GM19468 (cell line): Measurements from ENCODE around the gene NEMP2.
A peak's percentile ranks its signal among the peaks of the same experiment; 100 is the strongest.
"Not testable (repeated sequence)": the region's sequence is repeated elsewhere in the genome, so short reads cannot be mapped to it uniquely, and the experiment has no call there.

Source experiments
- ATAC-seq: cut with Tn5 transposase; IDR thresholded peaks from one replicate; pipeline ENCODE4 v1.9.1; 2021; ENCODE audit warnings: mild to moderate bottlenecking, moderate library complexity, moderate number of reproducible peaks; ENCODE audit not compliant: unreplicated experiment; ENCODE audit errors: extremely low read depth

The NEMP2 gene

DNA sequence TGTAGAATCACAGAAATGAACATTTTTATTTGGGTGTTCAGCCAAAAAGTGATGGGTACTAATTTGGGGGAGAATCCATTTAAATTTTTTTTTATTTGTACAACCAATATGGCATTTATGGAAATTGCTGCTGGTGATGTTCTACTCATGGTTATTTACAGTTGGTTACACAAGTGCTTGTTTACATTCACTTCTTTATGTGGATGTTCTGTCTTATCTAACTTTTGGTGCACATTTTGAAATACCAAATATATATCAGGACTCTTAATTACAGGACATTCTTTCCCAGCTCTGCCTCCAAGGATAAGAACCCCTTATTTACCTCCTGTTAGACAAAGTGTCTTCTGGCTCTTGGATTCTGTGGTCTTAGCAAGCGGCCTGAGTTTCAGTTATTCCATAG is 35.2 kb downstream of the NEMP2 start:
- no peak for ATAC-seq

- no peak for ATAC-seq
These were observed 37.1 kb downstream of the NEMP2 start for GRCh38 chr2:190497428-190497827.

DNA sequence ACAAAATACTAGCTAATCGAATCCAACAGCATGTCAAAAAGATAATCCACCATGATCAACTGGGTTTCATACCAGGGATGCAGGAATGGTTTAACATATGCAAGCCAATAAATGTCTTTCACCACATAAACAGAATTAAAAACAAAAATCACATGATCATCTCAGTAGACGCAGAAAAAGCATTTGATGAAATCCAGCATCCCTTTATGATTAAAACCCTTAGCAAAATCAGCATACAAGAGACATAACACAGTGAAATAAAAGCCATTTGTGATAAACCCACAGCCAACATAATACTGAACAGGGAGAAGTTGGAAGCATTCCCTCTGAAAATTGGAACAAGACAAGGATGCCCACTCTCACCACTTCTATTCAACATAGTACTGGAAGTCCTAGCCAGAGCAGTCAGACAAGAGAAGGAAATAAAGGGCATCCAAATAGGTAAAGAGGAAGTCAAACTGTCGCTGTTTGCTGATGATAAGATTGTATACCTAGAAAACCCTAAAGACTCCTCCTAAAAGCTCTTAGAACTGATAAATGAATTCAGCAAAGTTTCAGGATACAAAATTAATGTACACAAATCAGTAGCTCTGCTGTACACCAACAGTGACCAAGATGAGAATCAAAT is 39.8 kb downstream of the NEMP2 start:
- not testable (repeated sequence) for ATAC-seq

DNA sequence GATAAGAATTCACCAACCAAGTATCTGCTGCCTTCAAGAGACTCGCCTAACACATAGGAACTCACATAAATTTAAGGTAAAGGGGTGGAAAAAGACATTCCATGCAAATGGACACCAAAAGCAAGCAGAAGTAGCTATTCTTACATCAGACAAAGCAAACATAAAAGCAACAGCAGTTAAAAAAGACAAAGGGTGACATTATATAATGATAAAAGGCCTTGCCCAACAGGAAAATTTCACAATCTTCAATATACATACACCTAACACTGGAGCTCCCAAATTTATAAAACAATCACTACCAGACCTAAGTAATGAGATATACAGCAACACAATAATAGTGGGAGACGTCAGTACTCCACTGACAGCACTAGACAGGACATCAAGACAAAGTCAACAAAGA is 41.4 kb downstream of the NEMP2 start:
- ATAC-seq, result no peak

GRCh38 chr2:190490502-190490901 is 44.0 kb downstream of the NEMP2 start:
- no peak for ATAC-seq

DNA sequence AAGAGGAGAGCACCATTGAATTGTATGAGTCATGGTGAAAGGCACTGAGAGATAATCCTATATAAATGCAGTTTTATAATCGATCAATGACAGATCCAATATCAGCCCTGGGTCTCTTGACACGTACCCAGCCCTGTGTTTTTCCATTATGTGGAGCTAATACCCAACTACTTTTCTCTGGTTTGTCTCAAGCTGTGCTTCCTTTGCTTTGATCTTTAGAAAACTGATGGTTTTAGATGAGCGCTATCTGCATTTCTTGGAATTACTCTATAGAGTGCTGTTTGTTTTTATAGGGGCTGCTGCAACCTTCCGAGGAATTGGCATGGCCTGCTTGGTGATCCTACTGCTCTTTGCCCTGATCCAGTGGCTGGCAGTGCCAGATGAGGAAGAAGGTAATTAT is 45.0 kb downstream of the NEMP2 start:
- ATAC-seq, result no peak

DNA sequence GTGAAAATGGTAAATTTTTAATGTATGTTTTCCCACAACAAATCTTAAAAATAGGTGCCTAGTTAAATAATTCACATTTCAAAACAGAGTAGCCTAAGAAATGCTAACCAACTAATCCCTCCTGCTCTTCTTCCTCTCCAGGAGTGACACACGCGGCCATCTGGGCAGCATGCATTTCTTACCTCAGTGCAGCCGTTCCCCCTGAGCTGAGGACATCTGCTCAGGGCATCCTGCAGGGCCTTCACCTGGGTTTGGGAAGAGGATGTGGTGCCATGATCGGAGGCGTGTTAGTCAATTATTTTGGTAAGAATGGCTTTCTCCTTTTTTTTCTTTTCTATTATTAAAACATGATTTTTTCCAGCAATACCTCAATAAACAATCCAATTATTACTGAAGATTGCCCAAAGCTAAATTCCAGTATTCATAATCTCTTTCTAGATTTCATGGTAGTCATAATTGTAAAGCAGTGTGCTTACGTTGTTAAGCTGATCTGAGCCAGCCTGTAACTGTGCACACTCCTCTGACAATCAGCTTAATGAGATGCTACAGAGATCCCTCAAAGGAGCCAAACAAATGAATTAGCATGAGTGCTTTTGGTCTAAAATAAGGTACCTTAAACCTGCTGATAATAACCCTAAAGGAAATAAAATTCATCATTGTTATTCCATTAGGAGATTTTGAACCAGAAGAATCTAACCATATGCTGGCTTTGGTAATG is 45.8 kb downstream of the NEMP2 start:
- no peak for ATAC-seq

GRCh38 chr2:190486037-190486623 is 48.4 kb downstream of the NEMP2 start:
- no peak for ATAC-seq

- ATAC-seq, result no peak
These were observed 52.1 kb downstream of the NEMP2 start for GRCh38 chr2:190482451-190482850.

- no peak for ATAC-seq
These were observed 53.2 kb downstream of the NEMP2 start for GRCh38 chr2:190481339-190481738.

DNA sequence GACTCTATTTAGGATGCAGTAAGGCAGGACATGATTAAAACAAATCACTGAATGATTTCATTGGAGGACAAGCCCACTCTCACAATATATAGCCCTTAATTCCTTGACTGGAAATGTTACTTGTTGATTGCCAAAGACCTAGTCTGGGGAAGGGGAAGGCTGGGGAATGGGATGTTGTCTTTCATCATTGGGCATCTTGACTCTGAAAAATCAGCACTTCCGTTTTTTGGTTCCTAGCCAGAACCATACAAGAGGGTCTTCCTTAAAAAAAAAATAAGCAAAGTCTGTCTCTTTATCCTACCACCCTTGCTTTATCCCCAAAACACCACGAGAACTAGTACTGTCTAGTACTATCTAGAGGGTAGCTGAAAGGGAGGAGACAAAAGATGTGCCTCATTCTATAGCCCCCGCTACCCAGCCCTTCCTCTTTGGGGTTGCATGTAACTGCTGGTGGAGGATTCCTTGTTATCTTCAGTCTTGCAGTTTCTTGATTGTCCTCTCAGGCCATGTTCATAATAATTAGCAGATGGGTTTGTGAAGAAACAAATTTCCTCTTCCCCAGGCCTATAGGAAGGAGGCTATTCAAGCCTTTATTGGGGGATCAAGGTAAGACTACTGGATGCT is 55.8 kb downstream of the NEMP2 start:
- ATAC-seq, result no peak

GRCh38 chr2:190477661-190478454 is 56.7 kb downstream of the NEMP2 start:
- ATAC-seq, result no peak

- ATAC-seq, result no peak
These were observed 64.2 kb downstream of the NEMP2 start for GRCh38 chr2:190470256-190470826.

- ATAC-seq, result no peak
These were observed 64.8 kb downstream of the NEMP2 start for GRCh38 chr2:190469771-190470170.

GRCh38 chr2:190468814-190469569 is 65.5 kb downstream of the NEMP2 start:
- peak; percentile 22 for ATAC-seq

DNA sequence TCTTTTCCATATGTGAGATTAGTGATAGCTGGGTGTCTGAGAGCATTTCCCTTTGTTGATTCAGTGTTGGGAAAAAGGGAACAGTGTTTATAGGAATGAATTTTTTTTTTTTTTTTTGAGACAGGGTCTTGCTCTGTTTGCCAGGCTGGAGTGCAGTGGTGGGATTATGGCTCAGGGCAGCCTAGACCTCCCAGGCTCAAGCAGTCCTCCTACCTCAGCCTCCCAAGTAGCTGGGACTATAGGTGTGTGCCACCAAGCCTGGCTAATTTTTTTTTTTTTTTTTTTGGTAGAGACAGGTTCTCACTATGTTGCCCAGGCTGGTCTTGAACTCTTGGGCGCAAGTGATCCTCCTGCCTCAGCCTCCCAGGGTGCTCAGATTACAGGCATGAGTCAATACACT is 66.2 kb downstream of the NEMP2 start:
- not testable (repeated sequence) for ATAC-seq

DNA sequence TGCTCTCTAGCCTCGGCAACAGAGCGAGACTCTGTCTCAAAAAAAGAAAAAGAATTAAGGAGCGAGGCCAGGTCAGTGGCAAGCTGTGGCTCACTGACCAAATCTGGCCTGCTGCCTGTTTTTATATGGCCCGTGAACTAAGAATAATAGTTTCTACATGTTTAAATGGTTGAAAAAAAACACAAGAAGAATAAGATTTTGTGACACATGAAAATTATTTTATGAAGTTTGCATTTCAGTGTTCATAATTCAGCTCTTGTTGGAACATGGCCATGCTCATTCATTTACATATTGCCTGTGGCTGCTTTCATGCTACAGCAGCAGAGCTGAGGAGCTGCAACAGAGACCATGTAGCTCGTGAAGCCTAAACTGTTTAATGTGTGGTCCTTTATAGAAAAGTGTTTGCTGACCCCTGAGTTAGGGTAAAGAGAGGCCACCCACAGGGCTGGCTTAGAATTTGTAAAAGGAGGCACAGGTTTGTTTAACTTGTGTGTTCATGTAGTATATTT is 66.9 kb downstream of the NEMP2 start:
- peak; percentile 49 for ATAC-seq

DNA sequence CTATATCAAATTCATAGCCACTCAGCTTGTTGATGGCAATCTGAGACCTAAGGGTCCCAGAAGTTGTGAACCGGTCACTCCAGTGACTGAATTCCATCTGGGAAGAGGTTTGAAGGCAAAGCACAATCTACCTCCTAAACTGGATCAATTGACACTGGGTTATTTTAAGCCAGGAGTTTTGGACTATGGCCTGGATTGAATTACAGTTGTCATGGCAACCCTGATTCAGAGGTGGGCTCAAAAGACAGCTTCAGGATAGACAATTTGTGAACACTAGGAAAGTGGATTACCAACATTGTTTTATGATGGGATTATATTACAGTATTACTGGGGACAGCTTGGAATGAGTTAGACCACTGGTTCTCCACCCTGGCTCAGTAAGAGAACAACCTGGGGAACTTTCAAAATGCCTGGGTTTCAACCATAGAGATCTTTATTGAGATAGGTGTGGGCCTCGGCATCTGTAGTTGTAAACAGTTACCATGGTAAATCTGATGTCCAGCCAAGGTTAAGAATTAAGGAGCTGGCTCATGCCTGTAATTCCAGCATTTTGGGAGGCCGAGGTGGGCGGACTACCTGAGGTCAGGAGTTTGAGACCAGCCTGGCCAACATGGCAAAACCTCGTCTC is 67.6 kb downstream of the NEMP2 start:
- ATAC-seq, result no peak

GRCh38 chr2:190465060-190465459 is 69.5 kb downstream of the NEMP2 start:
- peak; percentile 35 for ATAC-seq
